Measurements from ENCODE around the gene NDUFAF4. TPM values are rescaled to one million over a fixed set of nuclear protein-coding genes. Genes with fewer than 3 reads are reported as not detected.

Gene NDUFAF4
- total and polyA plus RNA-seq, 10 of the 15 experiments (the other 5 are each of a cell fraction or from before 2014, with no cell fraction given), result 26.9 to 188 (median 76.9) TPM

GRCh38 chr6:96897396-96898240, at the start of gene NDUFAF4 (continued):
- peak; percentile 90 for TF ChIP-seq ZNF687 (IDR thresholded peaks at IDR 0.05)
- peak; percentile 62; the same call in 1 of the 2 replicates for TF ChIP-seq DPF2 (IDR thresholded peaks at IDR 0.05)
- 0 out of 2 replicates have a peak, but pooled peaks have one; percentile 26 for TF ChIP-seq STAT1 (conservative IDR thresholded peaks at IDR 0.05)
- peak; percentile 48; the same call in 1 of the 2 replicates for TF ChIP-seq ZBED1 (IDR thresholded peaks at IDR 0.05; ENCODE audit: borderline replicate concordance)
- TF ChIP-seq E4F1 (IDR thresholded peaks at IDR 0.05; ENCODE audit: borderline replicate concordance, partially characterized antibody), result no peak
- no peak for TF ChIP-seq SRF (IDR thresholded peaks at IDR 0.05; ENCODE audit: low read depth in 2 of 2, low read length in 2 of 2)
- no peak for TF ChIP-seq IRF4 (IDR thresholded peaks at IDR 0.05; ENCODE audit: low read depth, low read length)
- TF ChIP-seq BCL3 (IDR thresholded peaks at IDR 0.05; ENCODE audit: borderline replicate concordance, insufficient read depth, low read depth, low read length, poor library complexity, severe bottlenecking), result peak; percentile 99
- TF ChIP-seq RELB (IDR thresholded peaks at IDR 0.05; ENCODE audit: low read depth), result no peak; the same call in 1 of the 2 replicates

All from GM12878 (cell line).